ENCODE measurements around the gene NAT8L. TPM values are rescaled to one million over a fixed set of nuclear protein-coding genes. Genes with fewer than 3 reads are reported as not detected.

The NAT8L gene
- total and polyA plus RNA-seq, 8 donors: 0.31 to 0.73 (median 0.50) TPM; not detected in 4

DNA sequence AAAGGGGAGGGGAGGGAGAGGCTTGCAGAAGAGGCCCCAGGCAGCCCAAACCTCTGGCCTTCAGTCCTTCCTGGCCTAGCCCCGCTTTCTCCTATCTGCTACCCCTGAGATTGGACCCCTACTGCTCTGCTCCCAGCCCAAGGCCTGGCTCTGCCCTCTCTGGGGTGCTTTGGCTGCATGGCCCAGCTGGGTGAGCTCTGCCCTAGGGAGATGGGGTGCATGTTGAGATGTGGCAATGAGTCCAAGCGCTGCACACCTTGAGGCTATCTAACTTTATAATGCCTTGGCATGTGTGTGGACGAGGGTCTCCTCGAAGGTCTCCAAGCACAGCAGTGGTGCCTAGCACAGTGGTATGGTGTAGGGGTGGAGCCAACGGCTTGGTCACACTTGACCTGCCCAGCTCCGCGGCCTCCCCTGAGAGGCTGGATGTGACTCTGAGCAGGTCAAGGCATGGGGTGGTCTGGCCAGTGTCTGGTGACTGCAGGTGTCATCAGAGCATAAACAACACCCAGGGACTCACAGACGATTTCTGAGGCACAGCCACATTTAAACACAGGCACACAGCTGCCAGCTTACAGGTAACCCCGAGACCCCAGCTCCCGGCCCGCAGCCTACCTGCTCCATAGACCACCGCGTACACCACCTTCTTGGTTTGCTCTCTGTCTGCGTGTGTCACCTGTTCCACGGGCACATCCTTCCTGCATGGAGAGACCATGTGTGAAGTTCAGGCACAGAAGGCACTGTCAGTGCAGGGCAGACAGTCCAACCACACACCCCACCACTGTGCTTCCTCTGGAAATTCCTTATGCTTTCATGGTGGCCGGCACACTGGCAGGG, 36.3 kb downstream of the NAT8L start:
- Histone ChIP-seq H3K4me1 (no peaks in the 10 kb centered on the region), H3K4me3 (no peak overlapping the region), H3K9me3 (peaks cover 0 to 18% (median 10%) of the 10 kb centered on the region in 4 donors), H3K27me3 (no peaks in the 10 kb centered on the region), H3K27ac (no peak overlapping the region), H3K36me3 (no peaks in the 10 kb centered on the region)
- no peak for DNase-seq
- intact Hi-C loops (cut with DNase I; ENCODE audit: low total_unique reads): no loop called here
- TF ChIP-seq EP300 (IDR thresholded peaks at IDR 0.05) (no peak), POLR2AphosphoS5 (IDR thresholded peaks at IDR 0.05) (no peak), POLR2A (IDR thresholded peaks at IDR 0.05) (no peak)
- TF ChIP-seq, protein P1, sequence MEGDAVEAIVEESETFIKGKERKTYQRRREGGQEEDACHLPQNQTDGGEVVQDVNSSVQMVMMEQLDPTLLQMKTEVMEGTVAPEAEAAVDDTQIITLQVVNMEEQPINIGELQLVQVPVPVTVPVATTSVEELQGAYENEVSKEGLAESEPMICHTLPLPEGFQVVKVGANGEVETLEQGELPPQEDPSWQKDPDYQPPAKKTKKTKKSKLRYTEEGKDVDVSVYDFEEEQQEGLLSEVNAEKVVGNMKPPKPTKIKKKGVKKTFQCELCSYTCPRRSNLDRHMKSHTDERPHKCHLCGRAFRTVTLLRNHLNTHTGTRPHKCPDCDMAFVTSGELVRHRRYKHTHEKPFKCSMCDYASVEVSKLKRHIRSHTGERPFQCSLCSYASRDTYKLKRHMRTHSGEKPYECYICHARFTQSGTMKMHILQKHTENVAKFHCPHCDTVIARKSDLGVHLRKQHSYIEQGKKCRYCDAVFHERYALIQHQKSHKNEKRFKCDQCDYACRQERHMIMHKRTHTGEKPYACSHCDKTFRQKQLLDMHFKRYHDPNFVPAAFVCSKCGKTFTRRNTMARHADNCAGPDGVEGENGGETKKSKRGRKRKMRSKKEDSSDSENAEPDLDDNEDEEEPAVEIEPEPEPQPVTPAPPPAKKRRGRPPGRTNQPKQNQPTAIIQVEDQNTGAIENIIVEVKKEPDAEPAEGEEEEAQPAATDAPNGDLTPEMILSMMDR (IDR thresholded peaks at IDR 0.05): no peak
- 93 to 97% (median 96%) methylated on average over 12 to 16 of the region's 16 CpGs for WGBS, 5 donors

DNA sequence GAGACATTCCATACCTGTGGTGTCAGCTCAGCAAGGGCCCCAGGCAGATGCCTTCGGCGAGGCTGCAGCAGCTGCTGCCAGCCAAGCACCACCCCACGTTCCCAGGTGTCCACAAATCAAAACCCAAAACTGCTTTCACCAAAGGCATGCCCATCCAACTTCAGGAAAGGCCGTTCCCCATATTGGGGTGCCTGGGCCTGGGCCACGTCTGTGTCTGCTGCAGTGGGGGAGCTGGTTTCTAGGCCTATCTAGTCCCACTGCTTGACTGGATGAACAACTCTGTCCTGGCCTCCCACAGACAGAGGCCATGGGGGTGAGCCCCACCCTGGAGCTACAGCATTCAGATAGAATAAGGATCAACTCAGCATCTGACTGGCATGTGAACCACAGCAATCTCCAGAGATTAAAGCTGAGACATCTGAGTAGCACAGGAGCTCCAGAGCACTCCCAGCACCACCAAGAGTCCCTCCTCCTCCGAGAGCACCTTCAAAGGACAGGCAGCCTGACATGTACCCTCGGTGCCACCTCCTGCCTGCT, 37.0 kb downstream of the NAT8L start:
- Histone ChIP-seq H3K36me3 (no peaks in the 10 kb centered on the region), H3K27ac (no peak overlapping the region), H3K4me3 (no peak overlapping the region), H3K27me3 (no peaks in the 10 kb centered on the region), H3K9me3 (peaks cover 0 to 18% (median 10%) of the 10 kb centered on the region in 4 donors), H3K4me1 (no peaks in the 10 kb centered on the region)
- 81 to 92% (median 86%) methylated on average over 5 to 7 of the region's 7 CpGs for WGBS, 5 donors
- DNase-seq: no peak
- intact Hi-C loops (cut with DNase I; ENCODE audit: low total_unique reads): no loop called here
- no peak for TF ChIP-seq POLR2A (IDR thresholded peaks at IDR 0.05)
- TF ChIP-seq, protein P1 (IDR thresholded peaks at IDR 0.05): no peak
- no peak for TF ChIP-seq EP300 (IDR thresholded peaks at IDR 0.05)
- no peak for TF ChIP-seq POLR2AphosphoS5 (IDR thresholded peaks at IDR 0.05)

DNA sequence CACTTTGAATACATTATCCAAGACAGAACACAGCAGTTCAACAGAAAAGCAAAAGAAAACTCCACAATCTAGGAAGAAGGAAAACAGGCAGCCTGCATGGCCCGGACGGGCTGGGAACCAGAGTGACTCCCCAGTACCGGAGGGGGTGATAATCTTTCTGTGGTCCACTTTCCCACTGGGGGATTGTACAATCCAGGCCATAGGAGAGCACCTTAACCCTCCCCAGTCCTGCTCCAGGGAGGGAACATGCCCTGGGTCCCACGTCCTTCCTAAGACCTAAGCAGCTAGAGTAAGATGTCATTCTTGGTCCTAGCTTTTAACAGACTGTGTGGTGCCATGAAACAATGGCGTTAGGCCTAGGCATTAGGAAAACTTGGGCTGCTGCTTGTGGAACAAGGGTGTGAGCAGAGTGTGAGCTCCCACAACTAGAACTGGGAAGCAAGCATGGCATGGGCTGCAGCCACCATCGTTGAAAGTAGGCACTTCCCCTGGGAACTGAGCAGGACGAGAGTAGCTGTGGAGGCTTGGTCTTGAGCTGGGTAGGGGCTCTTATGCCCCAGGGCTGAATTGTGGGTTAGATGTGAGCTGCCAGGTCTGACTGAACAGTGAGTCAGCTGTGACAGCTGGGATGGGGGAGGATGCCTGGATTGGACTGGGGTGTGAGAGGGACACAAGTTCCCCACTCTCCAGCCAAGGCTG, 42.4 kb downstream of the NAT8L start:
- TF ChIP-seq, protein P1 (IDR thresholded peaks at IDR 0.05): no peak
- TF ChIP-seq EP300 (IDR thresholded peaks at IDR 0.05) (no peak), POLR2A (IDR thresholded peaks at IDR 0.05) (no peak), POLR2AphosphoS5 (IDR thresholded peaks at IDR 0.05) (no peak)
- 81 to 93% (median 90%) methylated on average over 6 to 7 of the region's 7 CpGs for WGBS, 5 donors

DNA sequence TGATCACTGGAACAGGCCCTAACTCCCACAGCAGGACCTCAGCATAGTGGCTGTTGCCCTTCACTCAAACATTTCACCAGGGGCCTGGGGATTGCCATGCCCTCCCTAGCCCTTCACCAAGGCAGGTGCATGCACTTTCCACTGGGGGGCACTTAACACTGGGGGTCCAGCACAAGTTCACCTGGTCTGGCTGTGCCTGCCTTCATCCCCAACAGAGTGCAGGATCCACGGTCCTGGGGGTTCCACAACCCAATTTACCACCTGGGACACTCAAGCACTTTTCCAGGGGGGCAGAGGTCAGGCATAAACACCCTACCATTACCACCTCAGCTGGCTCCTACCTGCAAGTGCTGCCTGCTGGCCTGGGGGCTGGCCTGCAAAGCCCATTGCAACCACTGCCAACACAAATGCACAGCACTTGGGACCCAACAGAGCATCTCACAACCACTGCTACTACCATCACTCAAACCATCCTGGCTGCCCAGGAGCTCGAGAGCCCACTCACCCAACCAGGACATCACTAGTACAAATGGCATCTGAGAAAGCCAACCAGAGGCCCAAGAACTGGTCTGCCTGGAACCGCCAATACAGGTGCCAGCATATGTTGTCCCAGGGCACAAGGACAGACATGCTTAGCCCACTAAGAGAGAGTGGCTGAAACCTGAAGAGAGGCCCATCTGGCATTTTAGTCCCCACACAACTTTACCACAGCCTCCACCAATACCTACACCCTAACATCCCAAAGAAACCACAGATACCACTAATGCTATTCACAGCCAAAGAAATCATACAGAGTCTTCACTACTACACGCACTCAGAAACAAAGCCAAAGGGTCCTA, 43.1 kb downstream of the NAT8L start:
- no peak overlapping the region for H3K27ac ChIP-seq
- H3K27me3 ChIP-seq: no peaks in the 10 kb centered on the region
- H3K9me3 ChIP-seq: peaks cover 5 to 31% (median 26%) of the 10 kb centered on the region in 4 donors
- TF ChIP-seq, protein P1 (IDR thresholded peaks at IDR 0.05): no peak
- TF ChIP-seq POLR2A (IDR thresholded peaks at IDR 0.05) (no peak), POLR2AphosphoS5 (IDR thresholded peaks at IDR 0.05) (no peak), EP300 (IDR thresholded peaks at IDR 0.05) (no peak)
- H3K4me1 ChIP-seq: no peaks in the 10 kb centered on the region
- no peak for DNase-seq
- 71 to 86% (median 83%) methylated on average over 3 to 4 of the region's 4 CpGs for WGBS, 5 donors
- H3K36me3 ChIP-seq: no peaks in the 10 kb centered on the region
- intact Hi-C loops (cut with DNase I; ENCODE audit: low total_unique reads): no loop called here
- H3K4me3 ChIP-seq: no peak overlapping the region

More for the DNA sequence above, 42.4 kb downstream of the NAT8L start:
- H3K27ac ChIP-seq: no peak overlapping the region
- no peak for DNase-seq
- H3K4me1 ChIP-seq: no peaks in the 10 kb centered on the region
- intact Hi-C loops (cut with DNase I; ENCODE audit: low total_unique reads): no loop called here
- no peaks in the 10 kb centered on the region for H3K36me3 ChIP-seq
- peaks cover 5 to 38% (median 33%) of the 10 kb centered on the region in 4 donors for H3K9me3 ChIP-seq
- H3K27me3 ChIP-seq: no peaks in the 10 kb centered on the region
- no peak overlapping the region for H3K4me3 ChIP-seq
